Right cardiac atrium (tissue), 5 donors: Measurements from ENCODE around the gene ADRA2C. TPM values are rescaled to one million over a fixed set of nuclear protein-coding genes. Genes with fewer than 3 reads are reported as not detected.
"Not testable (repeated sequence)": the region's sequence is repeated elsewhere in the genome, so short reads cannot be mapped to it uniquely, and the experiment has no call there.

Source experiments
- ATAC-seq, 2 donors: fragments of 200-7000 bp; cut with Tn5 transposase; one replicate each; pipeline versions ENCODE4 v1.8.0 to v1.9.1; 2020; ENCODE audit warnings: moderate library complexity in 2 of 2, mild to moderate bottlenecking in 1 of 2
- DNase-seq, 3 donors: peaks; one replicate each; pipeline ENCODE4 v3.0.0-alpha.2; 2020
- H3K27ac ChIP-seq: one replicate; pipeline ENCODE4 v1.5.1; 2013; ENCODE audit warnings: mild to moderate bottlenecking, low read length, control low read depth, moderate library complexity
- H3K27me3 ChIP-seq: one replicate; pipeline ENCODE4 v1.6.1; 2013; ENCODE audit not compliant: control insufficient read depth, insufficient read depth
- H3K4me1 ChIP-seq: one replicate; pipeline ENCODE4 v1.6.1; 2013; ENCODE audit warnings: low read length; ENCODE audit not compliant: control insufficient read depth, insufficient read depth
- H3K4me3 ChIP-seq: one replicate; pipeline ENCODE4 v1.5.1; 2013; ENCODE audit warnings: low read length, control low read depth
- H3K9me3 ChIP-seq: one replicate; pipeline ENCODE4 v1.6.1; 2013; ENCODE audit warnings: low read length; ENCODE audit not compliant: control insufficient read depth
- WGBS: extraction: QIAGEN DNeasy Blood & Tissue Kit; methylation state at CpG from one replicate; pipeline ENCODE4 v1.1.7; 2013; 5-methylcytosine and 5-hydroxymethylcytosine counted together
- intact Hi-C, 4 donors: fragments of 100-400 bp; cut with DNase I; formaldehyde crosslinking; loops; one replicate each; pipeline versions ENCODE4 v1.11.0 to v1.14.0; 2022 to 2023
- polyA plus RNA-seq: library from polyadenylated mRNA; stranded (reverse); fragments of 200-250 nt; gene quantifications from one replicate; pipeline ENCODE4 v1.2.3, GENCODE V29; 2013
- total RNA-seq, 4 donors: library from RNA; stranded (reverse); fragmentation: NEBNext Ultra II Directional; extraction: Animal tissue kit (Norgen Biotek cat#: 25700); gene quantifications; one replicate each; pipeline ENCODE4 v1.2.1, GENCODE V29; 2021
- donor health status: healthy with polysubstance abuse.
- donor health status: DM: no; HTN: yes; CAD: no.
- donor health status: DM: no; HTN: no; CAD: no.
- donor health status: DM: no; HTN: yes; CAD: no; lungs with severe emphysema.
- donor health status: DM: yes; HTN: yes; CAD: no.

Gene ADRA2C
- total and polyA plus RNA-seq, 5 donors = 3.0 to 4.8 (median 3.7) TPM

- Histone ChIP-seq H3K27me3 (no peaks in the 10 kb centered on the region), H3K9me3 (no peaks in the 10 kb centered on the region), H3K27ac (no peak overlapping the region), H3K4me1 (no peaks in the 10 kb centered on the region), H3K4me3 (no peak overlapping the region)
- WGBS = 71% methylated on average over 18 of the region's 18 CpGs
- ATAC-seq (no peak), DNase-seq (peak in 2 of 3 donors; percentile 14 to 20)
- intact Hi-C loops = no loop called here
Observed at GRCh38 chr4:3809451-3810110, 43.4 kb downstream of the ADRA2C start.

- DNase-seq (peak in 2 of 3 donors; percentile 20 to 54), ATAC-seq (no peak)
- no peaks in the 10 kb centered on the region for H3K27me3 ChIP-seq
- no peak overlapping the region for H3K4me3 ChIP-seq
- no peaks in the 10 kb centered on the region for H3K4me1 ChIP-seq
- WGBS = 66% methylated on average over 15 of the region's 15 CpGs
- no peaks in the 10 kb centered on the region for H3K9me3 ChIP-seq
- intact Hi-C loops = no loop called here
- no peak overlapping the region for H3K27ac ChIP-seq
Observed at GRCh38 chr4:3810111-3810680, 44.0 kb downstream of the ADRA2C start.

GRCh38 chr4:3810796-3811485 lies 44.8 kb downstream of the ADRA2C start:
- Histone ChIP-seq H3K9me3 (no peaks in the 10 kb centered on the region), H3K4me3 (no peak overlapping the region), H3K4me1 (no peaks in the 10 kb centered on the region), H3K27ac (no peak overlapping the region), H3K27me3 (no peaks in the 10 kb centered on the region)
- 81% methylated on average over 20 of the region's 20 CpGs for WGBS
- ATAC-seq (no peak), DNase-seq (peak in 2 of 3 donors; percentile 26 to 38)
- intact Hi-C loops = no loop called here

- 79% methylated on average over 6 of the region's 6 CpGs for WGBS
- Histone ChIP-seq H3K9me3 (no peaks in the 10 kb centered on the region), H3K27ac (no peak overlapping the region), H3K4me3 (no peak overlapping the region), H3K4me1 (no peaks in the 10 kb centered on the region), H3K27me3 (no peaks in the 10 kb centered on the region)
- DNase-seq = no peak
- no peak for ATAC-seq
- intact Hi-C loops = no loop called here
Observed at GRCh38 chr4:3811621-3812020, 45.4 kb downstream of the ADRA2C start.

GRCh38 chr4:3812211-3812934 lies 46.2 kb downstream of the ADRA2C start:
- no peak overlapping the region for H3K4me3 ChIP-seq
- H3K27me3 ChIP-seq = no peaks in the 10 kb centered on the region
- no peaks in the 10 kb centered on the region for H3K9me3 ChIP-seq
- WGBS = 87% methylated on average over 19 of the region's 19 CpGs
- H3K27ac ChIP-seq = no peak overlapping the region
- intact Hi-C loops = no loop called here
- DNase-seq (peak; percentile 3 to 38 (median 15)), ATAC-seq (no peak)
- no peaks in the 10 kb centered on the region for H3K4me1 ChIP-seq

- Histone ChIP-seq H3K27me3 (no peaks in the 10 kb centered on the region), H3K4me3 (no peak overlapping the region), H3K27ac (no peak overlapping the region), H3K4me1 (no peaks in the 10 kb centered on the region), H3K9me3 (no peaks in the 10 kb centered on the region)
- WGBS = 80% methylated on average over 29 of the region's 29 CpGs
- intact Hi-C loops = no loop called here
- DNase-seq = peak in 2 of 3 donors; percentile 8 to 20
- no peak for ATAC-seq
Observed at GRCh38 chr4:3813151-3814052, 47.2 kb downstream of the ADRA2C start.

- ATAC-seq (no peak), DNase-seq (peak in 2 of 3 donors; percentile 16 to 46)
- H3K4me1 ChIP-seq = no peaks in the 10 kb centered on the region
- no peaks in the 10 kb centered on the region for H3K27me3 ChIP-seq
- no peak overlapping the region for H3K27ac ChIP-seq
- no peaks in the 10 kb centered on the region for H3K9me3 ChIP-seq
- intact Hi-C loops = no loop called here
- H3K4me3 ChIP-seq = no peak overlapping the region
- WGBS = 84% methylated on average over 6 of the region's 6 CpGs
Observed at GRCh38 chr4:3814053-3814570, 47.9 kb downstream of the ADRA2C start.

- H3K4me3 ChIP-seq, H3K4me1 ChIP-seq, H3K27ac ChIP-seq, intact Hi-C loops, DNase-seq, H3K9me3 ChIP-seq, H3K27me3 ChIP-seq, ATAC-seq: not testable (repeated sequence)
Observed at GRCh38 chr4:3814838-3815237, 48.7 kb downstream of the ADRA2C start.

GRCh38 chr4:3816256-3816825 lies 50.2 kb downstream of the ADRA2C start:
- no peak overlapping the region for H3K4me3 ChIP-seq
- no peaks in the 10 kb centered on the region for H3K9me3 ChIP-seq
- intact Hi-C loops = no loop called here
- no peak overlapping the region for H3K27ac ChIP-seq
- ATAC-seq (no peak), DNase-seq (peak in 2 of 3 donors; percentile 2 to 28)
- WGBS = 72% methylated on average over 8 of the region's 8 CpGs
- H3K27me3 ChIP-seq = no peaks in the 10 kb centered on the region
- H3K4me1 ChIP-seq = no peaks in the 10 kb centered on the region
